GM21367 (cell line): ENCODE results near the gene DIP2C.

Experiments used
- ATAC-seq: cut with Tn5 transposase; IDR thresholded peaks from one replicate; pipeline ENCODE4 v1.9.1; 2021; ENCODE audit not compliant: unreplicated experiment

The DIP2C gene

DNA sequence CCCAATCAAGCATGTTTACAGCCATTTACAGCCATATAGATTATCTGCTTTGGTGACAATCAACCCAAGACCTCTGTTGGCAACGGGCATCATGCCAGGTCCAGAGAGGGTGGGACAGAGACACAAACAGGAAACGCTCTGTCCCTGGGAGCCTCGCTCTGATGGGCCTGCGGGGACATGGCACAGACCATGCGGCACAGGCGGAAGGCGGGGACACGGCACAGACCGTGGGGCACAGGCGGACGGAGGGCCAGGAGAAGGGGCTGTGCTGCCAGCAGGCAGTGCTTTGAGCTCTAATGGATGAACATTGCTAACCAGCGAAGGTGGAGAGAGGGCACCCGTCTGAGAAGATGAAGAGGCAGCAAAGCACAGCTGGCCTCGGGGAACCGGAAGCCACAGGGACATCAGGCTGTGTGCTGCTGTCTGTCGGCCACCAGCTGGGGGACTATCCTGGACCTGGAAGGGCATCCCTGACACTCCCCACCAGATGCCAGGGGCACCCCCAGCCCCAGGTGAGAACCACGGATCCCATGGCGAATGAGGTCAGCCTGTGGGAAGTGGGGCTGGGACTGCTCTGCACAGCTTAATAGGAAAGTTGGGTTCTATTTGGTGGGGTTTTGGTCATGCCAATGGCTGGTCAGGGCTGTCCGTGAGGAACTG, 61.0 kb downstream of the DIP2C start:
- no peak for ATAC-seq

DNA sequence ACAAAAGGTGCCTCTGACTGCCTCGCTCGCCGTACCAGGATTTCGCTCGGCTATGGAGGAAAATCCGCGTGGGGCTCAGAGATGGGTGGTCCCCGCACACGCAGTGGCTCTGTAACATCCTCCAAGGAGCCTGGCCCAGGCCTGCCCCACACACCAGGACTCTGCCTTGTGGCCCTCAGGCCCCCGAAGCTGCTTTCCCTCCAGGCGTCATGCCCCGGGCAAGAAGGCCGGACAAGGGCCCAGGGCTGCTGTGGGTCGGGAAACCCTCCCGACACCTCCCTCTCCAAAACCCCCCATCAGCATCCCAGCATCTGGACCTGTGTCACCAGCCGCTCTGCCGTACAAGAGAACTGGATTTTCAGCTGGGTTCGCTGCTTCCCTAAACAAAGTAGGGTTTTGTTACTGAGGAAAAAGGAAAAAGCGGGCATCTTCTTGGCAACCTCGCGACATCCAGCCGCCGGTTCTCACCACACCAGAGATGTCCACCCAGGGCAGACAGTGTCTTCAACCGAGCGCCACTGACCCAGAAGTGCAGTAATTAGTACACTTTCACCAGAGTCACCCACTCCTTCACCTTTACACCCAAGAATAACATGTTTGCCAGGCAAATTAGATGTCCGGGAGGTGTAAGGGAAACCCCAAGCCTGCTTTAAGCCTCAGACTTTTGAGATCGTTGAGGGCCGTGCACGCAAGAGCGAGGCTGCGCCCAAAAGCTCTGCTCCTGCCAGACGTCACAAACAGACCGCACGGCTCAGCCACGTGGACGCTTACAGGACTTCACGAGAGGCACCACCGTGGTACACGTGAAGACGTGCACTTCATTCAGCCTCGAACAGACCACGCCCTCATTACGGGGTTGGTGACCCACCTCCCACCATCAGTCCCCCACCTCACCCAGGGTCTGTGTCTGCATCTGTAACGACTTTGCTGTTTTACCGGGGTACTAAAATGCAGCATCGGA, 62.2 kb downstream of the DIP2C start:
- no peak for ATAC-seq

DNA sequence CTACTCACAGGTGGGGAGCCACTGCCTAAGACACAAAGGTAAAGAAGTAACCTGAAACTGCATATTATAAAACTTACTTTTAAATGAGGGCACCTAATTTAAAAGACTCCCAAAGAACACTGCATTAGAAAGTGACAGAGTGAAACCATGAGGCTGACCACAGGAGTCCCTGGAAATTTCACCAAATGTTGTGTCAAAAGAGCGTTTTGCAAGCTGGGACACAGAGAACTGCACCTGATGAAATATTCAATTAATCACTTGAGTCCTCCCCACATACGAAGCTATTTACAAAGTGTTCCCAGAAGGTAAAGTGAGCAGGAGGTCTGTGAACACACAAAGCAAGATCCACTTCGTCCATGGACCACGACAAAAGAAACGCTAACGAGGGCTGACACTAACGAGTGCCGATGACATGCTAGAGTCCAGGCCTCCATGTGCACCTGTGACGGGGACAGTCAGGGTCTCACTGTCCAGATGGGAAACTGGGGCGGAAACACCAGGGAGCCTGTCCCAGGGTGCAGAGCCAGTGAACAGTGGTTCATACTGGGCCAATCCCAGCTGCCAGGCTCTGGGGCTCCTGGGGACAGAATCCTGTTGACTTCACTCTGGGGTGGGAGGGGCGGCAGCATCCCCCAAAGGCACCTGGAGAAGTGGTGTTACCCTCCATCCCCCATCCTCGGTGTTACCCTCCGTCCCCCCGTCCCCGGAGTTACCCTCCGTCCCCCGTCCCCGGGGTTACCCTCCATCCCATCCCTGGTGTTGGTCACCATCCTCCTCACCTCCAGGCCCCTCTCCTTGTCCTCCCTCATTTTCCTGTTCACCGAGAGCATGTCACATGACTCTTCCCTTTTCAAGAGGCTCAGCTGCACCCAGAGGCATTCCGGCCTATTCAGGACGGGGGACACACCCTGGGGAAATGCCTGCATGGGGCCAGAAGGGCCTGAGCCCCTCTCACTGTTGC, 63.4 kb downstream of the DIP2C start:
- no peak for ATAC-seq

DNA sequence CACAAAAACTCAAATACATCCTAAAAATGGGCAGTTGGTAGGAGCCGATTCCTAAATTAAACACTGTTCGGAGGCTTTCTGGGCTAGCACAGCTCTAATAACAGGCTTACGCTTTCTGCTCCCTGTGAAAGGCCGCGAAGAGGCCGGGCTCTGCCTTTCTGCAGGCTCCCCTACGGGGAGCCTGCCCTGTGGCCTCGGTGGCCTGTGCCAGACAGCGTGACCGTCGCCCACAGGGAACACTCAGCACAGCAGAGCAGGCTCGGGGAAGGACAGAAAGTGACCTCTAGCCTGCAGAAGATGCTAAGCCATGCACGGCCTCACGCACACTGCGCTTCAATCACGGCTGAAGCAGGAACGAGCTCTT, 64.2 kb downstream of the DIP2C start:
- ATAC-seq = no peak

DNA sequence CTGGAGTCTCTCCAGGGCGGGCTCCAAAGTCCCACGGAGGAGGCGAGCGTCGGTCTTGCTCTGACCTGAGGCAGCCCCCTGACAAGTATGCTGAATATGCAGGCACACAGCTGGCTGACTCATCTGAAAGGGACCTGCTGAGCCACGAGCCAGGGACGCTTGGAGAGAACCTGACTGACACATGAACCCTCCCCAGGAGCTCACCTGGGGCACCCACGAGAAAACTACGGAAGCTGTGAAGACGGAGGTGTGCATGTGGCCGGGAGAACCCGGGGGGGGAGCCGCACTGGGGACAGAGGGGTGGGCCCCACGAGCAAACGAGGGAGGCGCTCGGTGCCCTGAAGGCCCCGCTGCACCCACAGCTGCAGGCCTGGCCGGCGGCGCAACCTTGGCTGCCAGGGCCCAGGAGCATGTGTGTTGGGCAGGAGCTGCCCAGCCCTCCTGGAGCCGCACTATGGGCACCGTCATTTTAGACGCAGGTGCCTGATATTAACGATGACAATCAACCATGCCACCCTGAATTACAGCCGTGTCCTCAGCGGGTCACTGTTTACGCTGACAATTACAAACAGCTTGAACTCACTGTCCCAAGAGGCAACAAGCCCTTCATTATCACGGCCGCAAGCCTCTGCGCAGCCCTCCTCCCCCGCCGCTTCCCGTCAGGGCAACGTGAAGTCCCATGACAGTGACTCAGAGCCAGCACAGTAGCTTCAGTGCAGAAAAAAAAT, 64.7 kb downstream of the DIP2C start:
- no peak for ATAC-seq

DNA sequence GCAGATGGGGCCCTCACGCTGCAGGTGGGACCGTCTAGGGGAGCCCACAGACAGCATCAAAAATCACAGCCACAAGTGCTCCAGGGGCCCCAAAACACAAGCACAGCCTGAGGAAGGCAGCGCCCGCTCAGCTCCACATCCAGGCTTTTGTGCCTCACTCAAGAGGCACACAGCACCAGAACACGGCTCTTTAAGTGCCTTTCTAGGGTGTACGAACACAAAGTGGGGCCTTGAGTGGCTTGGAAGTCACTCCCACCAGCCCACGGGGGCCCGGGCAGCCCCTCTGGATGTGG, 65.2 kb downstream of the DIP2C start:
- no peak for ATAC-seq

DNA sequence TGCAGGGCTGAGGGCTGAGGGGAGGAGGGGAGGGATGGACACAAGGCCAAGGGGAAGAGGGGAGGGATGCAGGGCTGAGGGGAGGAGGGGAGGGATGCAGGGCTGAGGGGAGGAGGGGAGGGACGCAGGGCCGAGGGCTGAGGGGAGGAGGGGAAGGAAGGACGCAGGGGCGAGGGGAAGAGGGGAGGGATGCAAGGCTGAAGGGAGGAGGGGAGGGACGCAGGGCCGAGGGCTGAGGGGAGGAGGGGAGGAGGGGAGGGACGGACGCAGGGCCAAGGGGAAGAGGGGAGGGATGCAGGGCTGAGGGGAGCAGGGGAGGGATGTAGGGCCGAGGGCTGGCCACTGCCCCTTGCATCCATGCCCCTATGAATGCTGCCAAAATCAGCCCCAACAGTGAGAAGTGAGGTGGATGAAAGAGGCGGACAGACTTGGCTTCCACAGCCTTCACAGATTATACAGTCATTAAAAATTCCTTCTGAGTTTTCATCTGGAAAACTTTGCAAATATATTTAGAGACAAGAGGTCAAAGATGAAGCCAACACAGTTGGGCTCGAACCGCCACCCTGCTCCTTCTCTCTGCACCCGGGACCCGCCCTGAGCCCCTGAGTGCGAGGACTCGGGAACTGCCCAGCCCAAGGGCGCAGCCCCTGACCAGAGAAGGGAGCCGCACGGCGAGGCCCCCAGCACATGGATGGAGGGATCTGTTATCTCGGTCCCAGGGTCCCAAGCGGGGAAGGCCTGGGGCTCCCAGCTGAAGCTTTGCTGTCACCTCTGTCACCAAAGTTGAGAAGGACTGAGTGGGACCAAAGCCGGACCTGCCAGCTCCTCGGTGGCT, 65.8 kb downstream of the DIP2C start:
- ATAC-seq = no peak

DNA sequence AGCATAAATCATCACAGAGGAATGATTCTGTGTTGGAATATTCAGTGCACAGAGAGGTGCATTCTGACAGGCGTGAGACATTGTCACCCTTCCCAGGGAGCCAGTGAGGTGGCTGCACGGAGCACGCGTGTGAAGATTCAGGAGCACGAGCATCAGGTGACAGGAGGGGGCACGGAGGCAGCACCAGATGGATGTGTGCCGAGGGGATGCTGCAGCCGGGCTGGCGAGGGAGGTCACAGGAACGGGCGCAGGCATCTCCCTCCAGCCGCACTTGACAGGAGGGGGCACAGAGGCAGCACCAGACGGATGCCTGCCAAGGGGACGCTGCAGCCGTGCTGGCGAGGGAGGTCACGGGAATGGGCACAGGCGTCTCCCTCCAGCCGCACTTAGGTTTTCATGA, 66.5 kb downstream of the DIP2C start:
- no peak for ATAC-seq

DNA sequence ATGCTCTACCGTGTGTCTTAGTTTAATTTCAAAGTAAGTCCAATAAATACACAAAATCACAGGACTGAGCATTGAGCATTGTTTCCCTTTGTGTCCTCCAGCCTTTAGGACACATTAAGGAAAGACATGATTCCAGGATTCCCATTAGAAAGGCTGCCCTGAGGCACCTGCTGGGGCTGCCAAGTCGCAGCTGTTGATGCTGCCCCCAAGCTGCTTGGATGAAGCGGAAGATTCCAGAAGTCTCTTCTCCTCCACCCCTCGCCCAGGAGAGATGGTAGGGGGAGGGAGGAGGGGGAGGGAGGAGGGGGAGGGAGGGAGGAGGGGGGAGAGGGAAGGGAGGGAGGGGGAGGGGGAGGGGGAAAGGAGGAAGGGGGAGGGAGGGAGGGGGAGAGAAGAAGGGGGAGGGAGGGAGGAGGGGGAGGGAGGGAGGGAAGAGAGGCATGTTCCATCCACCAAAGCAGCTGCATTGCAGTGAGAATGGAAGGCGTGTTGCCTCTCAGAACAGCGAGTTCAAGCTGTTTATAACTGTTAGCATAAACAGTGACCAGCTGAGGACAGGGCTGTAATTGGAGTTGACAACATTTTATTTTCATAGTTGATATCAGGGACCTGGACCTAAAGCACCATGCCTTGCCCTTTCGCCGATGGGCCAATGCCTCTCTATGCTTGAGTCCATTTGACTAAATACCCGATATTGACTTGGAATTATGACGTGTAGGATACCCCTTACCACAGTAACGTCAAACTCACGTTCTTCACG, 67.3 kb downstream of the DIP2C start:
- no peak for ATAC-seq

DNA sequence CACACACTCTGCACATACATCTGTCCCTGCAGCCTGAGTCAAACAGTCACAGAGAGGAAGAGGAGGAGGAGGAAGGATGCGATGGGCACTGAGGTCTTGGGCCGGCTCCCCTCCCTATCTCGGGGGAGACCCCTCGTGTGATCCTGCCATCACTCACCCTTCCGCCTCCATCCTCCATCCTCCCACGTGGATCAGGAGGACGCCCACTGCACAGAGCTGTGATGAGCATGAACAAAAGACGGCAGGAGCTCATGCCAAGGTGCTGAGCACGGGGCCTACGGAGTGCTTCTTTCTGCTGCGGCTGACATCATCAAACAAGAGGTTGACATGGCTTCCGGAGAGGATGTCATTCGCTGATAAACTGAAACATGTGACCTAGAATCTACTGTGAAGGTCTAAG, 68.0 kb downstream of the DIP2C start:
- ATAC-seq = no peak

DNA sequence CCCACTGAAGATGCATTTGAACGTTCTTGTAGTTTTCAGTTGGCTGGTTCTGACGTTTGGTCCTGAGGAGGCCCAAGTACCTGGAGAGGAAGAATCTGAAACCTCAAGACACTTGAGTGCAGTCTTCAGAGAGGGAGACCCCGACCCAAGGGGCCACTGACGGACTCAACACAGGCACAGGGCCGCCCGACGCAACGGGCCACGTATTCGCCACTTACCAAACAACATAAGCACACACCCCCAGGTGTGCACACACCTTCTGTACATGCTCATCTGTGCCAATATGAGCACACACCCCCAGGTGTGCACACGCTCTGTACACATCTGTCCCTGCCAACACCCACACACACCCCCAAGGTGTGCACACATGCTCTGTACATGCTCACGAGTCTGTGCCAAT, 68.5 kb downstream of the DIP2C start:
- no peak for ATAC-seq

DNA sequence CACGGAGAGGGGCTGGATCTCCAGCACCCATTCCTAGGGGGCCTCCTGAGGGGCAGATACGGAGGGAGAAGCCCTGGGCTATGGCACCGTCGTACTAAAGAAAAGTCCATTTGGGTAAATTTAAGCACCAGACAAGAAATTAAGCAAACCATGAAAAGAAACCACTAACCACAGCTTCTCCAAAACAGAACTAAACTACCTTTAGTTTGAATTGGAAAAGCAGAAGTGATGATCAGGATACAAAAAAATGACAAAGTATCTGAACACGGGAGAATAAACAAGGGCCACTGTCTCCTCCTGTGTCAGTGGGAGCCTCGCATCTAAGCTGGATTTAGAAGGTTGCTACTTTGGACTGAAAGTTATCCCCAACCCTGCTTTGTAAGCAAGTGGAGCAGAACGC, 69.1 kb downstream of the DIP2C start:
- no peak for ATAC-seq

DNA sequence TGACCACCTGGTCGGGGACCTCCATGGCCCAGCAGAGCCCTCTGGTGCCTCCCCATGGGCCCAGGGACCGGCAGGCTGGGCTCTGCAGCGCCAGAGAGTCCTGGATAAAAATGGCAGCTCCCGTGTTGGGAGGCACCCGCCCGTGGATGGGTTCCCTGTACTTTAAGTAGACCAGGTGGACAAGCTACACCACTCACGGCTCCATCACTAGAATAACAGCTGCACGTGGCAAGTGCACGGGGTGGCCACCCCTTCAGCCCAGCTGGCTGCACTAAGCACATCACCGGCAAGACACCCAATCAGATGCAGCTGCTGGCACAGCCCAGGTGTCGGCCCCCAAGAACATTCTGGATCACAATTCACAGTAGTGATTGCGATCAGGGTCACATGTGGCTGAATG, 69.8 kb downstream of the DIP2C start:
- no peak for ATAC-seq

DNA sequence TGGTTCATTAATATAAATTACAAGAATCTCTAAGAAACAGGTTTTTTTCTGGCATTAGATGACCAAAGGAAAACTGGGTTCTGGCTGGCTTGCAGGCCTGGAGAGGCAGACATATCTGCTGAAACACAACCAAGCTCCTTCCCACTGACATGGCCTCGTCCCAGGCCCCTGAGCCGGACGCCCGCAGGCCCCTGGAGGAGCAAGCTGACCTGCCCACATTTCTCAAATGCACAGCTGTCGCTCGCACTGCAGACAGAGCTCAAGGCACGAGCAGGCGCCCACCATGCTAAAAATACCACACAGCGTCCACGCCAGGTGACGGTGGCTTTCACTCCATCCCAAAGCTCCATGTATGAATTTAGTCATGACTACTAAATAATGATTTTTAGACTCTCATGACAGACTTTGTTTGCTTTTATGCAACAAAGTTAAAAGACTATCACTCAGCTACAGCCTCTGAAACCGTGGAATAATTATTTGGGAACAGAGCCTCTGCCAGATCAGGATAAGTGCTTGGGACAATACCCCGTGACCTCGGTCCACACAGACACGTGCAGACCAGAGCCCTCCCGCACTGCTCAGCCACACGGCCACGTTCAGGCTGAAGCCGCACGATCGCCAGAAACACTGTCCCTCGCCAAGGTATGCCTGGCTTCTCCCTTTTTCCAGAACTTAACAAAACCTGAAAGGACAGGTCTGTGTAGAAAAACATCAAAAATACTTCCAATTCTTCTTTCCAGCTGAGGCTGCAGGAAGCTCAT, 71.1 kb downstream of the DIP2C start:
- no peak for ATAC-seq

DNA sequence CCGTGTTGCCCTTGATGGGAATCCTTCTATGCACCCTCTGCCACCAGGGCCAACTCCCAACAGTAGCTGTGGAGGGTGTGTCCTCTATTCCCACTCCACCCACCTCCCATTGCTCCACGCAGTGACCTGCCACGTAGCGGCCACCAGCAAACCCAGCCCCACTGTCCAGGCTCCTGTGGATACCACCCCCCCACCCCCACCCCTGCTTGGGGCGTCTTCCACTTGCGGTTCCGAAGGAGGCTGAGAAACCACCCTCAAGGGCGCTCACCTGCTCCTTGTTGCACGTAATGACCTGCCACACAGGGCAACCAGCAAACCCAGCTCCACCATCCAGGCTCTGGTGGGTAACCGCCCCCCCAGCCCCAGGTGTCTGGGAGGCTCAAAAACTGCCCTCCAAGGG, 72.0 kb downstream of the DIP2C start:
- ATAC-seq = no peak

DNA sequence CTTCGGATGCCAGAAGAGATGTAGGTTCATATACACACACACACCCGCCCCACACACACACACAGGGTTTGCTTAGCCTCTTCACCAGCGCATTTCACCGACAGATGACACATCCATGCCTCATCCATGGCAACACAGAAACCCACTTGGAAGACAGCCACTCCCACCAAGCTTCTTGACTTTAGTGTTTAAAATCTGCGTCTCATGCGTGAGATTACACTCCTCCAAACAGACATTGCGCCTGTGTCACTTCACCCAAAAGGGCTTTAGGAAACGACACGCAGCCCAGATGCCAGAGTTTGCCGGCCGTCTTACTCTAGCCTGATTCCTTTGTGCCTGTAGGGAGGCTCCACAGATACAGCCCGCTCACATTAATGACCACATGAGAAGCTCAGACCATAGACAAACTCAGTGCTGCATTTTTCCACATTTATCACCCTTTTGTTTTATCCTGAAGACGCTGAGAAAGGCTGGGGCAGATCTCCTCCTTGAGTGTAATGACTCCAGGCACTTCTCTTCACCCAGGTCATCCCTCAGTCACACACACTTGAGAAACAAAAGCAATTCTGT, 73.8 kb downstream of the DIP2C start:
- ATAC-seq = no peak

DNA sequence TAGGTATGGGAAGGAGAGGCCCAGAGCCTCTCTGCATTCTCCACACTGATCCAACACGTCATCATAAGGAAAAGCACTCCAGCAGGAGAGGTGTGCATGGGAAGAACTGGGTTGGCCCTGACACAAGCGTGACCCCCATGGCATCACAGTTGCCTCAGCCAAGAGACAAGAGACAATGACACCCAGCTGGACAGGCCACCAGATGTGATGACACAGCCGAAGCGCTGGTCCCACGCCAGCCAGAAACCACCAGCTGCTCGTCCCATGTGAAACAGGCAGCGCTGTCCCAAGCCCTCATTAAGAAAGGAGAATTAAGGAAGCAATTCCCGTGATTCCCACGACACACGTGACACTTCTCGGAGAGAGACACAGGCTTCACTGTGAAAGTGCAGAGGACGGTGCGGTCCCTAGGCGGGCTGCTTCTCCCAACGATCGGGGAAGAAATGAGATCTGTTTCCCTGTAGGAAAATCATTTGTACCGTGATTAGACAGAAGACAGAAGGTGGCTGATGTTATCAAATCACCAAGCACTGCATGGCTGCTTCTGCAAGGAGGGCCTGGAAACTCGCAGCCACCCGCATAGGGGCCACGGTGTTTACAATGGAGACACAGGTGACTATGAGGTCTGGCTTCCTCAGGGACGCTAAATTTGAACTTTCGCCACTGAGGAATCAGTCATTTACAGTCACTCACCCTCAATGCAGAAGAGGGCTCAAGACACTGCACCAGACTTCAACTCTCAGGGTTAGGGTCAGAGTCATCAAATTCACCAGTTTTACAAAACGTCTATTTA, 74.5 kb downstream of the DIP2C start:
- ATAC-seq = no peak
